GM19438 (cell line): ENCODE results near the gene PGAP3.

ENCODE experiments used
- ATAC-seq: cut with Tn5 transposase; IDR thresholded peaks from one replicate; pipeline ENCODE4 v1.9.1; 2021; ENCODE audit warnings: low read depth; ENCODE audit not compliant: unreplicated experiment

PGAP3 gene

DNA sequence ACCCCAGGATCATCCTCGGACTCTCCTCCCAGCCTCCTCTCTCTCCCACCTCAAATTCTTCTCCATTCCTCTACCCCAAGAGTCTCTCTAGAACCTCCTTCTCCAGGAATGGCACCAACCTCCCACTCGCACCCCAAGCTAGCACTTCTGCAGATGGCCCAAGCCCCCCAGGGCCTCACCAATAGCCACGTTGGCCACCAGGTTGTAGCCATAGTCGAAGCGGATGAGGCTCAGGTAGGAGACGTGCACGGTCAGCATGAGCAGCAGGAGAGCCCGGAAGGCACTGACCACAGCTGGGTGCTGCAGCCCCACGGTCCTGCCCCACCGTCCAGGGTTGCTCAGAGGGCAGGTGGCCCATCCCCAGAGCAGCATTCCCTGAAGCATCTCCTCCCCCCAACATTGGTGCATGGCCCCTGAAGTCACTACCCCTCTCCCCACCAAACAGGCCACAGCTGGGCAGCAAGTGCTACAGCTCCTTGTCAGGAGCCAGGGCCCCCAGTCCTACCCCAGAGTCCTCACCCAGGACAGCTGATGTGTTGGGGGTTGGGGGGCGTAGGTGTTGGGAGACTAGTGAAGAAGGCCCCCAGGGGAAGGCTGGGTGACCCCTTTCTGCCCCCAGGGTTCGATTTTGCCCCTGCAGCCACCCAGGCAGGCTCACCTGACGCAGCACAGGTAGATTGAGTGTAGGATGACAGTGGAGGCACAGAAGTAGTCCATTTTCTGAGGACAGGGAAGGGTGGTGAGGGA lies 14.3 kb downstream of the PGAP3 start:
- ATAC-seq, result no peak

DNA sequence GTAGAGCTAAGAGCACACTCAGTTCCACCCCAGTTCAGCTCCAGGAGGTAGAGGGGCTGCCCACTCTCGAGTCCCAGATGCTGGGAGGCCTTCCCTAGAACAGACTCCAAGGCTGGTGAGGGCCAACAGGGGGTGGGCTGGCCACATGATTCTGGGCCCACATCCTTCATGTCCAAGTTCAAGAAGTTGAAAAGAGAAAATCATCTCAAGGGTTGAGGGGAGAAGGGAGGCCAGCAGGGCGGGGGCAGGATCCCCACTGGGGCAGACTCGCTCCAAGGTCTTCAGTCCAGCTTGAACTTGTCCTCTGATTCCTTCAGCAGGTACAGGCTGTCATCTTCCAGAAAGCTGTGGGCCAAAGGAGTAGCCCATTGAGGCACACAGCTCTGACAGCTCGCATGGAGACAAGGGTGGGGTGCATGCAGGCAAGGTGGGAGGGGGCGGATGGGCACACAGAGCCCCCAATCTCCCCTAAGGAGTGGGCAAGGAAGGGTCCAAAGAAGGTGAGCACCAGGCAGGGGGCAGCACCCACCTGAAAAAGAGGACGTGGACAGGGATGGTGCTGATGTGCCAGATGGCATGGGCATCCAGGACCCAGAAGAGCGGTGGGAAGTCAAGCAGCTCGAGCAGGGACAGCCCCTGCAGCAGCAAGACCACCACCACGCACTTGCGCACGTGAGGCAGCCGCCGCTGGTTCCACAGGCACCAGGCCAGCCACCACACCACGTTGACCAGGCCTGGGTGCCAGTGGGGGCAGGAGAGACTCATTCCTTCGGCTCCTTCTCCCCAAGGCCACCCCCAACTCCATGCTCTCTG lies 15.1 kb downstream of the PGAP3 start:
- ATAC-seq, result no peak

DNA sequence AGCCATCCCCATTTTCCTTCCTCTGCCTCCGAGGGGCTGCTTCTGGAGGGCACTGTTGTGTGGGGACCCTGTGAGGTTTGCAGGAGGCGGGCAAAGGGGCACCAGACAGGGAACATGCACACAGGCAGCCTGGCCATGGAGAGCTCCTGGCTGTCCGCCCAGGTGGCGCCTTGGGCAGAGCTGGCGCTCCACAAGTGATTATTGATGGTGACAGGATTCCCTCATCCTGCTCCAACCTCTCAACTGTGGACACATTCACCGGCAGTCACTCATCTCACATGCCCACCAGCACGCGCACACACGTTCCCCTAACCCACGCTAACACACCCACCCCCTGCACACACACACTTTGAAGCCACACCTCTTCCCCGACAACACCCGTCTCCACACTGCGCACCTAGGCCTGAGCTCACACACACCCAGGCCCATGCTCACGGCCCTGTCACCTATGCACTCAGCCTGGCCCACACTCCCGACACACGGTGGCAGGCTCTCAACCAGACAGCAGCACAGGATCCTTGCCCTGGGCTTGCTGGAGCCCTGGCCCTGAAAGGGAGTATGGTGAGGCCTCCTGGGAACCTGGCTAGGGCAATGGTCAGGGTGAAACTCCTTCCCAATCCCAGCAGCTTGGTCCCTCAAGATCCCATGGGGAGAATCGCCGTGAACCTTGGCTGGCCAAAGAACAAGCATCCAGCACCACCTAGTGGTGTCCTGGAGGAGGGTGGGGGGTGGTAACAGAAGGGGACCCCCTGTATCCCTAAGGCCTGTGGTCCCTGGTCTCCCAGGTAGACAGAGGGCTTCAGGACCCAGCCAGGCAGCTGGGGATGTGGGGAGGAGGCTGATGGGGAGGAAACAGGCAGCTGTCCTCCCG lies 16.0 kb downstream of the PGAP3 start:
- no peak for ATAC-seq

DNA sequence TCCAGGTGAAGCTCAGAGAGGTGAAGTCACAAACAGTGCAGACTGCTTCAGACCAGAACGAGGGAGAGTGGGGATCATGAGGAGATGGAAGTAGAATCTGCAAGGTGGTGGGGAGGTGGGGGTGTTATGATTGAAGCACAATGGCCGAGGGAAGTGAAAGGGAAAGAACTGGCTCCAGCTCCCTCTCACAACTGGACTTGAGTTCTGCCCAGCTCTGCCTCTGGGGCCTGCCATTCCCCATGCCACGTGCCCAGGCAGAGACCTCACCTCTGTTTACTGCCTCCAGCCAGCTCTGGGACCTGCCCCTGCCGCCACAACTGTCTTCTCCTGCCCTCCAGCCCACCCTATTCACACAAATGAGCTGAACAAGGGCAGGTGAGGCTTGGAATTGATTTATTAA lies 17.1 kb downstream of the PGAP3 start:
- ATAC-seq, result no peak

DNA sequence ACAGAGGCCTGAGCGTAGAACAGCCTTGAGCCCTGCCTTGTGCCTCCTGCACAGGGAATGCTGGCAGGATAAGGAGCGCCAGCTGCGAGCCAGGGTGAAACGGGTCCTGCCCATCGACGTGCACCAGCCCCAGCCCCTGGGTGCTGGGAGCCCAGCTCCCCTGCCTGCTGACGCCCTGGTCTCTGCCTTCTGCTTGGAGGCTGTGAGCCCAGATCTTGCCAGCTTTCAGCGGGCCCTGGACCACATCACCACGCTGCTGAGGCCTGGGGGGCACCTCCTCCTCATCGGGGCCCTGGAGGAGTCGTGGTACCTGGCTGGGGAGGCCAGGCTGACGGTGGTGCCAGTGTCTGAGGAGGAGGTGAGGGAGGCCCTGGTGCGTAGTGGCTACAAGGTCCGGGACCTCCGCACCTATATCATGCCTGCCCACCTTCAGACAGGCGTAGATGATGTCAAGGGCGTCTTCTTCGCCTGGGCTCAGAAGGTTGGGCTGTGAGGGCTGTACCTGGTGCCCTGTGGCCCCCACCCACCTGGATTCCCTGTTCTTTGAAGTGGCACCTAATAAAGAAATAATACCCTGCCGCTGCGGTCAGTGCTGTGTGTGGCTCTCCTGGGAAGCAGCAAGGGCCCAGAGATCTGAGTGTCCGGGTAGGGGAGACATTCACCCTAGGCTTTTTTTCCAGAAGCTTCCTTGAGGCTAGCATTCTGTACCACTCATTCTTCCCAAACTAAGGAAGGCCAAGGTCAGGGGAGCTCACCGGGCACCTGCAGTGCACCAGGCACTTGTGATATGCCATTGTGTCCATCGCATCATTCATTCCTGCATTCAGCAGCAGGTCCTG lies 17.7 kb downstream of the PGAP3 start:
- ATAC-seq, result no peak

DNA sequence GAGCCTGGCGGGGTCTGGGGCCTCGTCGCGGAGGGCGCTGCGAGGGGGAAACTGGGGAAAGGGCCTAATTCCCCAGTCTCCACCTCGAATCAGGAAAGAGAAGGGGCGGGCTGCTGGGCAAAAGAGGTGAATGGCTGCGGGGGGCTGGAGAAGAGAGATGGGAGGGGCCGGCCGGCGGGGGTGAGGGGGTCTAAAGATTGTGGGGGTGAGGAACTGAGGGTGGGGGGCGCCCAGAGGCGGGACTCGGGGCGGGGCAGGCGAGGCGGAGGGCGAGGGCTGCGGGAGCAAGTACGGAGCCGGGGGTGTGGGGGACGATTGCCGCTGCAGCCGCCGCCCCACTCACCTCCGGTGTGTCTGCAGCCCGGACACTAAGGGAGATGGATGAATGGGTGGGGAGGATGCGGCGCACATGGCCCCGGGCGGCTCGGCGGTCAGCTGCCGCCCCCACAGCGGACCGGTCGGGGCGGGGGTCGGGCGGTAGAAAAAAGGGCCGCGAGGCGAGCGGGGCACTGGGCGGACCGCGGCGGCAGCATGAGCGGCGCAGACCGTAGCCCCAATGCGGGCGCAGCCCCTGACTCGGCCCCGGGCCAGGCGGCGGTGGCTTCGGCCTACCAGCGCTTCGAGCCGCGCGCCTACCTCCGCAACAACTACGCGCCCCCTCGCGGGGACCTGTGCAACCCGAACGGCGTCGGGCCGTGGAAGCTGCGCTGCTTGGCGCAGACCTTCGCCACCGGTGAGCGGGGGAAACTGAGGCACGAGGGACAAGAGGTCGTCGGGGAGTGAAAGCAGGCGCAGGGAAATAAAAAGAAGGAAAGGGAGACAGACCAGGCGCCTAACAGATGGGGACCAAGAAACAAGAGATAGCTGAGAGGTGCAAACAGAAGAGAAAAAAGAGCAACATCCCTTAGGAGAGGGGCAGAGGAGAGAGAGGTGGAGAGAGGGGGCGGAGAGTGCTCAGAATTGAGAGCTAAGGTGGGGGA lies 19.6 kb downstream of the PGAP3 start, which contains the start of gene PNMT:
Gene PNMT, plus strand, starts transcription at position 509 of the 980 bp plus-strand sequence. Its CDS starts 23 bp downstream, at position 532.
- ATAC-seq, result no peak

DNA sequence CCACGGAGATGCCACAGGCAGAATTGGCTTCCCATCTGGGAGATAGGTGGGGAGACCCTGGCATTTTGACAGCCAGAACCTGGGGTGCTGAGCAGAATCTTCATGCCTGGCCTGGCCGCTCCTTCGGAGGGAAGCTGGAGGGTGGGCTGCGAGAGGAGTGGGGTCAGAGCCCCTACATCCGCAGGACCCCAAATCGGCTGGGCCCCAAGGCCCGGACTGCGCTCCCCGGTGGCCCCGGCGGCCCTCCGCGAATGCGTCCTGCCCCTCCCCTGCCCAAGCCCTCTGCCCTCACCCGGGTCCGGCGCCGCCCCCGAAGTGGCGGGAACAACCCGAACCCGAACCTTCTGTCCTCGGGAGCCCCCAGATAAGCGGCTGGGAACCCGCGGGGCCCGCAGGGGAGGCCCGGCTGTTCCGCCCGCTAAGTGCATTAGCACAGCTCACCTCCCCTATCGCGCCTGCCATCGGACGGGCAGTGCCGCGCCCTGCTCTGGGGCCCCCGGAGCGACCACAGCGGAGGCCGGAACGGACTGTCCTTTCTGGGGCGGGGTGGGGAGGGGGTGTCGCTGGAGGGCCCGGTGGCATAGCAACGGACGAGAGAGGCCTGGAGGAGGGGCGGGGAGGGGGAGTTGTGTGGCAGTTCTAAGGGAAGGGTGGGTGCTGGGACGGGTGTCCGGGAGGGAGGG lies 20.5 kb downstream of the PGAP3 start:
- no peak for ATAC-seq

DNA sequence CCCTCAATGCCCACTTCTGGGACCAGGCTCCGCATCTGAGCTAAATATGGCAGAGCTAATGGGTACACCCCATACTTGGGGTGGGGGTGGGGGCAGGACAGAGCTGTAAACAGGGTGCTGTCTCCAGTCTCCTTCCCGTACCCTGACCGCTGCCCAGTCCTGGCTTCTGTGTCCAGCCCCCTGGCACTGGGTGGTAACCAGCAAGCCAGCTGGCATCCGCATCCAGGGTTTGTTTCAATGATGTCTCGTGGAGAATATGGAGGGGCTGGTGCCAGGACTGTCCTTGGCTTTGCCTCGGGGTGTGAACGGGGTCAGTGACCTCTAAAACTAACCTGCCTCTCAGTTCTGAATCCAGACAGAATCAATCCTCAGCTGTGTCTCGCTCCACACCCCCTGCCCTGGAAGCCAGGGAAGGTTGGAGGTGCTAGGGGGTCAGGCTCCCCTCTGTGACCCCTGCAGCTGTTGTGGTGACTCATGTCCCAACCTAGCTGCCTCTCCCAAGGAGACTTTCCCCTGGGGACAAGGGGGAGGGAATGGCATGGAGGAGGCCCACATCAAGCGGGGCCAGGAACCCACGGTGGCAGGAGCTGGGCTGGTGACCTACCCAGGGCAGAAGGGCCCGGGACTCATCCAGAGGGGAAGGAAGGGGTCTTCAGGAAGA lies 21.1 kb downstream of the PGAP3 start:
- no peak for ATAC-seq

DNA sequence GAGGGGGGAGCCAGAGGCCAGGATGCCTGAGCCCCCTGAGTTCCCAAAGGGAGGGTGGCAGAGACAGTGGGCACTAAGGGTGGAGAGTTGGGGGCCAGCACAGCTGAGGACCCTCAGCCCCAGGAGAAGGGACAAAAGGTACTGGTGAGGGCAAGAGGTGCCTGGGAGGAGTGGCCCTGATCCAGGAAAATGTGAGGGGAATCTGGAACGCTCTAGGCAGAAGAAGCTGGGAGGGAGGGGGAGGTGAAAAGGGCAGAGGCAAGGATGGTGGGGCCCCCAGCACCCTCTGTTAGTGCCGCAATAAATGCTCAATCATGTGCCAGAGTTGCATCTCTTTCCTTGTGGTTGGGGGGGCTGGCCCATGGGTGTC lies 21.6 kb downstream of the PGAP3 start:
- ATAC-seq, result no peak

DNA sequence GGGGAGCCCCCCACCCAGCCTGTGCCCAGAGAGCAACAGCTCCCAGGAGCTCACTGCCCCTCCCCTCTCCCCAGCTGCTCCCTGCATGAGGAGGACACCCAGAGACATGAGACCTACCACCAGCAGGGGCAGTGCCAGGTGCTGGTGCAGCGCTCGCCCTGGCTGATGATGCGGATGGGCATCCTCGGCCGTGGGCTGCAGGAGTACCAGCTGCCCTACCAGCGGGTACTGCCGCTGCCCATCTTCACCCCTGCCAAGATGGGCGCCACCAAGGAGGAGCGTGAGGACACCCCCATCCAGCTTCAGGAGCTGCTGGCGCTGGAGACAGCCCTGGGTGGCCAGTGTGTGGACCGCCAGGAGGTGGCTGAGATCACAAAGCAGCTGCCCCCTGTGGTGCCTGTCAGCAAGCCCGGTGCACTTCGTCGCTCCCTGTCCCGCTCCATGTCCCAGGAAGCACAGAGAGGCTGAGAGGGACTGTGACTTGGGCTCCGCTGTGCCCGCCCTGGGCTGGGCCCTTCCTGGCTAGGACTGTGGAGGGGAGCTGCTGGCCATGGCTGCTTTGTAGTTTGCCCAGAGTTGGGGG lies 22.1 kb downstream of the PGAP3 start:
- ATAC-seq, result no peak

DNA sequence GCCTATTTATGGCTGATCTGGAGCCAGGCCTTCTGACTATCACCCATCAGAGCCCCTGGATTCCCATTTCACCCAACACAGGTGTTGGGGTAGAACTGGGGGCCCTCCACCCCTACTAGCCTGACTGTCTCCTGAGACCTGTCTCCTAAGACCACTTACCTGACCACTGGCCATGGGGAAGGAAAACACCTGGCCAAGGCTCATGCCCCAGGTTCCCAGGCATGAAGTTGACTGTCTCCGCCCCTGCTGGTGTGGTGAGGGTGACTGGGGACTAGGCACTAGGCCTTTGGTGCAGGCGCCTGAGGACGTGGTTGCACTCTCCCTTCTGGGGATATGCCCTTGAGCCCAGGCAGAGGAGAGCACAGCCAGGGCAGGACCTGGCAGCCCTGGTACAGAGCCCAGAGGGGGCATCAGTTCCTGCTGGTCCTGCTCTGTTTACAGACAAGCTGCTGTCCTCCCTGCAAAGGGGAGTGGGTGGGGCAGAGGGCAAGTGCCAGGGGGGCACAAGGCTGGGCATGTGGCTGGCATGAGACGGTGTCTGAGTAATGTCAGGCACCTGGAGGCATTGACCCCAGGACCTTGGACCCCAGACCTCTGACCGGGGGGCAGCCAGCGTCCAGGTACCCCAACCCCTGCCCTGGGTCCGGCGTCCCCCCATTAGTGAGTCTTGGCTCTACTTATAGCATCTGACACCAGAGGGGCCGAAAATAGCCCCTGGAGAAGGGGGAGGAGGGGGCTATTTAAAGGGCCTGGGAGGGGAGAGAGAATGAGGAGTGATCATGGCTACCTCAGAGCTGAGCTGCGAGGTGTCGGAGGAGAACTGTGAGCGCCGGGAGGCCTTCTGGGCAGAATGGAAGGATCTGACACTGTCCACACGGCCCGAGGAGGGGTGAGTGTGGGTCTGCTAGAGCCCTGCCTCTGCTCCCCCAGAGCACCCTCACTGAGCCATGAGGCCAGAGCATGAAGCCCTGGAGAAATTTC lies 23.0 kb downstream of the PGAP3 start, which contains the start of gene TCAP:
Gene TCAP, plus strand, starts transcription at position 769 of the 981 bp plus-strand sequence. Its CDS starts 11 bp downstream, at position 780.
- no peak for ATAC-seq

DNA sequence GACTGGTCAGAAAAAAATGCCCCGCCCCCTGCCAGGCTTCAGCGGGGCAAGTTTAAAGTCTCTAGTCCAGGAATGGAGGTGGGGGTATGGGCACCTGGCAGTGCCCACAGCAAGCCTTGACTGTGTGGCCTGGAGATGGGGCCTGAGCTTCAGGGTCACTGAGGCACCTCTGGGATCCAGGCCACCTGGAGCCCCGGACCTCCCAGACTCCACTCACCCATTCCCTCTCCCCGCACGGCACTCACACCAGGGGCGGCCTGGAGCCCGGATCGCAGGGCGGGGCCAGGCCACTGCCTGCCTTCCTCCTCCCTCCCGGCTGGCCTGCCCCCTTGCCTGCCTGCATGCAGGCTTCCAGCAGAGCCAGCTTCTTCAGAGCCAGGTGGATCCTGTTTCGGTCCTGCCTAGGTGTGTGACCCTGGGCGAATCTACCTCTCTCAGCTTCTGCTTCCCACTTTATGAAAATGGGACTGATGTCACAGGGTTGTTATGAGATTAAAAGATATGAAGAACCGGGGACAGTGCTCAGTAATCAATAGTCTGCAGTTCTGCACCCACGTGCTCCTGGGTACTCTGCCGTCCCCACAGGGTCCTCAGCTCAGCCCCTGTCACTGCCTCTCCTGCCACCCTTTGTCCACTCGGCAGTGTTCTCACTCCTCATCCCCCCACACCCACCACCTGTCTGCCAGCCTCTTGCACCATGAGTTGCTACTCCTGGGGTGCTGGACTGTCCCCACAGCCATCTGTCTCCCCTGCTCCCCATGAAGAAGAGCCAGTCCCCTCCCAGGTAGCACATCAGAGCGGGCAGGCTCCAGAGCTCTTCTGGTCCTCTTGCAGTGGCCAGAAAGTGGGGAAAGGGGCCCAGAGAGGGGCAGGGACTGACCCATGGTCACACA lies 23.9 kb downstream of the PGAP3 start:
- ATAC-seq, result no peak

DNA sequence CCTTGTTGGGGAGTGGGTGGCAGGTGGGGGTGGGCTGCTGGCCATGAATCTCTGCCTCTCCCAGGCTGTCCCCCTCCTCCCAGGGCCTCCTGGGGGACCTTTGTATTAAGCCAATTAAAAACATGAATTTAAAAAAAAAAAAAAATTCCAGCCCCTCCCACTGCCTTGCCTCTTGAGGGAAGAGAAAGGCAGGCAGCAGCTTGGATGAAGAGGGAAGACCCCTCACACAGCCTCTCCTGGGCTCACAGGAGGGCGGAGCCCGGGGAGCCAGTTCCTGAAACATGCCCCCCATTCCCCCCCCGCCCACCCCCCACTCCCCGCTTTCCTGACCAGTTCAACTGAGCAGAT lies 24.5 kb downstream of the PGAP3 start:
- ATAC-seq, result no peak

DNA sequence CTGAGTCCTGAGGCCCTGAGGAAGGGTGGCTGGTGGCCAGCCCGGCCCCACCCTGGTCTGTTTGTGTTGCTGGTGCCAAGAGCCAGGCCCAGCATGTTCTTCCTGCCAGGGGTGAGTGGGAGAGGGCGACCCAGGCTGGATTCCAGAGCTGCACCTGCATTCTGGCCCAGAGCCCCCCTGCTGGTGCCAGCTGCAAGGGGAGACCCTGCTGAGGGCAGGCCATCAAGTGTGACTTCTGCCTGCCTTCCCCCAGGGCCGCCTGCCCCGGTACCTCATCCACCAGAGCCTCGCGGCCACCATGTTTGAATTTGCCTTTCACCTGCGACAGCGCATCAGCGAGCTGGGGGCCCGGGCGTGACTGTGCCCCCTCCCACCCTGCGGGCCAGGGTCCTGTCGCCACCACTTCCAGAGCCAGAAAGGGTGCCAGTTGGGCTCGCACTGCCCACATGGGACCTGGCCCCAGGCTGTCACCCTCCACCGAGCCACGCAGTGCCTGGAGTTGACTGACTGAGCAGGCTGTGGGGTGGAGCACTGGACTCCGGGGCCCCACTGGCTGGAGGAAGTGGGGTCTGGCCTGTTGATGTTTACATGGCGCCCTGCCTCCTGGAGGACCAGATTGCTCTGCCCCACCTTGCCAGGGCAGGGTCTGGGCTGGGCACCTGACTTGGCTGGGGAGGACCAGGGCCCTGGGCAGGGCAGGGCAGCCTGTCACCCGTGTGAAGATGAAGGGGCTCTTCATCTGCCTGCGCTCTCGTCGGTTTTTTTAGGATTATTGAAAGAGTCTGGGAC lies 25.1 kb downstream of the PGAP3 start:
- no peak for ATAC-seq
